OCI-LY3 (cell line): ENCODE measurements around the gene ST3GAL5.
A peak's percentile ranks its signal among the peaks of the same experiment; 100 is the strongest.

Experiments used
- H2AFZ ChIP-seq: fragments of 200-600, 300-600 bp; shearing (Covaris generic); 2 replicates; pipeline ENCODE4 v1.6.0; 2014; ENCODE audit warnings: antibody characterized with exemption, low read depth, low read length
- H3K27ac ChIP-seq: fragments of 200-600, 300-600 bp; sonication (generic); 2 replicates; pipeline ENCODE4 v1.5.1; 2014; ENCODE audit warnings: mild to moderate bottlenecking, low read length, moderate library complexity, mixed read lengths
- H3K27me3 ChIP-seq: fragments of 200-600, 300-600 bp; sonication (generic); 2 replicates; pipeline ENCODE4 v1.6.1; 2014; ENCODE audit warnings: low read depth, low read length, mixed read lengths
- H3K36me3 ChIP-seq: fragments of 200-600, 300-600 bp; sonication (generic); replicated peaks from 2 replicates; pipeline ENCODE3; 2014; ENCODE audit warnings: low read depth, low read length, mixed read lengths
- H3K4me1 ChIP-seq: fragments of 300-600, 200-600 bp; sonication (generic); 2 replicates; pipeline ENCODE4 v1.6.1; 2014; ENCODE audit warnings: low read length, mixed read lengths
- H3K4me2 ChIP-seq: fragments of 200-600, 300-600 bp; sonication (generic); 2 replicates; pipeline ENCODE4 v1.6.1; 2014; ENCODE audit warnings: low read length, mixed read lengths
- H3K4me3 ChIP-seq: fragments of 300-600, 200-600 bp; sonication (generic); 2 replicates; pipeline ENCODE4 v1.5.1; 2014; ENCODE audit warnings: antibody characterized with exemption, mild to moderate bottlenecking, low read length, moderate library complexity
- H3K79me2 ChIP-seq: fragments of 300-600, 200-600 bp; shearing (Covaris generic); 2 replicates; pipeline ENCODE4 v1.6.1; 2014; ENCODE audit warnings: mild to moderate bottlenecking, low read length, mixed read lengths
- H3K9ac ChIP-seq: fragments of 300-600, 200-600 bp; shearing (Covaris generic); 2 replicates; pipeline ENCODE4 v1.6.0; 2014; ENCODE audit warnings: mild to moderate bottlenecking, low read length, moderate library complexity
- H3K9me3 ChIP-seq: fragments of 200-600, 300-600 bp; shearing (Covaris generic); 2 replicates; pipeline ENCODE4 v1.6.1; 2014; ENCODE audit warnings: low read length, mixed read lengths; ENCODE audit not compliant: insufficient read depth
- H4K20me1 ChIP-seq: fragments of 200-600, 300-600 bp; sonication (generic); 2 replicates; pipeline ENCODE4 v1.6.1; 2016; ENCODE audit warnings: low read length, mixed read lengths; ENCODE audit not compliant: insufficient read depth
- EZH2phosphoT487 ChIP-seq: fragments of 200-600 bp; shearing (Covaris generic); IDR thresholded peaks from 2 replicates; pipeline ENCODE4 v1.6.1; 2018; ENCODE audit warnings: antibody characterized with exemption, mixed run types, low read depth
- TF ChIP-seq, protein P1 (sequence below): fragments of 200-600, 300-600 bp; sonication (generic); IDR thresholded peaks from 2 replicates; pipeline ENCODE4 v1.5.1; 2014; ENCODE audit warnings: antibody characterized with exemption, low read length, low read depth

Gene ST3GAL5

DNA sequence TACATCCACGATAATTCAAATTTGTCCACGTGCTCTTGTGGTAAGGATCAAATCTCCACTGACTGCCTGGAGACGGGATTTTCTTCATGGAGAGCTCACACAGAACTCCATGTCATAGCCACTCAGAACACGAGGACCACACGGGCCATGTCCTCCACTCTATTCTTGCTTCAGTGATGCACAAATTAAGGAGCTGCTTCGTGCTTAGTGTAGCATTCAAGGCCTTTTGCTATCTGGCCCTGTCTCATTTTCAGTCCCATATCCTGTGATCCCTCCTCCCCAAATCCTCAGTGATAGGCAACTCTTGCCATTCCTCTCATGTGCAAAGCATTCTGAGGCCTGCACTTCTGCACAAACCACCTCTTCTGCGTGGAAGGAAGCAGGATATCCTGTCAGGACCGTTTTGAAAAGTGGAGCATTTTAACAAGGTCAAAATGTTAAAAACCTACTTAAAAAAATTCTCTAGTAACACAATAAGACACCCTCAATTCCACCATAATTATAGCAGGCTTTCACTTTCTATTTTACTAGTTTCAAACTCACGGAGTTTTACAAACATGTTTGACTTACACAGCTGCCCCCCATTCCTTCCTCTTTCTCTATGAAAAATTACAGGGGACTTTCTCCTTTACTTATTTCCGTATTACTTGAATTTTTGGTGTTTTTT lies 35.2 kb downstream of the ST3GAL5 start:
- H4K20me1 ChIP-seq: no peaks in the 10 kb centered on the region
- no peaks in the 10 kb centered on the region for H3K27me3 ChIP-seq
- peaks cover 19% of the 10 kb centered on the region for H3K9me3 ChIP-seq
- TF ChIP-seq, protein P1, sequence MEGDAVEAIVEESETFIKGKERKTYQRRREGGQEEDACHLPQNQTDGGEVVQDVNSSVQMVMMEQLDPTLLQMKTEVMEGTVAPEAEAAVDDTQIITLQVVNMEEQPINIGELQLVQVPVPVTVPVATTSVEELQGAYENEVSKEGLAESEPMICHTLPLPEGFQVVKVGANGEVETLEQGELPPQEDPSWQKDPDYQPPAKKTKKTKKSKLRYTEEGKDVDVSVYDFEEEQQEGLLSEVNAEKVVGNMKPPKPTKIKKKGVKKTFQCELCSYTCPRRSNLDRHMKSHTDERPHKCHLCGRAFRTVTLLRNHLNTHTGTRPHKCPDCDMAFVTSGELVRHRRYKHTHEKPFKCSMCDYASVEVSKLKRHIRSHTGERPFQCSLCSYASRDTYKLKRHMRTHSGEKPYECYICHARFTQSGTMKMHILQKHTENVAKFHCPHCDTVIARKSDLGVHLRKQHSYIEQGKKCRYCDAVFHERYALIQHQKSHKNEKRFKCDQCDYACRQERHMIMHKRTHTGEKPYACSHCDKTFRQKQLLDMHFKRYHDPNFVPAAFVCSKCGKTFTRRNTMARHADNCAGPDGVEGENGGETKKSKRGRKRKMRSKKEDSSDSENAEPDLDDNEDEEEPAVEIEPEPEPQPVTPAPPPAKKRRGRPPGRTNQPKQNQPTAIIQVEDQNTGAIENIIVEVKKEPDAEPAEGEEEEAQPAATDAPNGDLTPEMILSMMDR: no peak
- TF ChIP-seq EZH2phosphoT487: no peak
- H3K4me3 ChIP-seq: peak overlapping the region; percentile 28
- peak overlapping the region; percentile 99 for H3K27ac ChIP-seq
- no peak overlapping the region for H2AFZ ChIP-seq
- H3K4me2 ChIP-seq: peak overlapping the region; percentile 68
- H3K9ac ChIP-seq: peak overlapping the region; percentile 86
- peaks cover 62% of the 10 kb centered on the region for H3K36me3 ChIP-seq
- peaks cover 35% of the 10 kb centered on the region for H3K79me2 ChIP-seq
- H3K4me1 ChIP-seq: peaks cover 84% of the 10 kb centered on the region

DNA sequence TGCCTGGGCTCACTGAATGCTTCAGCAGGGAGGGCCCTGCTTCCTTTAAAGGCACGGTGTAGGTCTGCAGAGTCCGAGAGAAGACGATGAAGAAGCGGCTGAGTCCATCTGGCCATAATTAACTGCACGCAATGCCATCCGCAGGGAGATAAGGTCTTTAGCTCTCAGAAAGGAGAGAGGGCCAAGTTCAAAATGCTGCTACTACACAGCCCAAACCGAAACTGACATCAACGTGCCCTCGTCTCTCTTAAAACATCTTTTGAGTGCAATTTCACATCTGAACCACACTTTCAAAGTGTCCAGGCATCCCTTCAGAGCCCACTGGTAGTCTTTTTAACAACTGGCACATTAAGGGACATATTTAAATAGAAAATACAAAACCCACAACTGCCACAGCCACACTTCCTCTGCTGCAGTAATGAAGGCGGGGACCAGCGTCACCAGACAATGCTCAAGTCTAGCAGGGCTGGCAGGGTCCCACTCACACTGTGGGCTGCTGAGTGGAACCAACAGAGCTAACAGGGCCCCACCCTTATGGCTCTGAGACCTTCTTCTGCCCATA lies 35.8 kb downstream of the ST3GAL5 start:
- peak overlapping the region; percentile 86 for H3K9ac ChIP-seq
- H3K4me1 ChIP-seq: peaks cover 87% of the 10 kb centered on the region
- peaks cover 19% of the 10 kb centered on the region for H3K9me3 ChIP-seq
- no peaks in the 10 kb centered on the region for H4K20me1 ChIP-seq
- no peaks in the 10 kb centered on the region for H3K27me3 ChIP-seq
- TF ChIP-seq, protein P1: no peak
- no peak for TF ChIP-seq EZH2phosphoT487
- peak overlapping the region; percentile 99 for H3K27ac ChIP-seq
- no peak overlapping the region for H2AFZ ChIP-seq
- peaks cover 64% of the 10 kb centered on the region for H3K36me3 ChIP-seq
- H3K79me2 ChIP-seq: peaks cover 33% of the 10 kb centered on the region
- peak overlapping the region; percentile 68 for H3K4me2 ChIP-seq
- peak overlapping the region; percentile 28 for H3K4me3 ChIP-seq

DNA sequence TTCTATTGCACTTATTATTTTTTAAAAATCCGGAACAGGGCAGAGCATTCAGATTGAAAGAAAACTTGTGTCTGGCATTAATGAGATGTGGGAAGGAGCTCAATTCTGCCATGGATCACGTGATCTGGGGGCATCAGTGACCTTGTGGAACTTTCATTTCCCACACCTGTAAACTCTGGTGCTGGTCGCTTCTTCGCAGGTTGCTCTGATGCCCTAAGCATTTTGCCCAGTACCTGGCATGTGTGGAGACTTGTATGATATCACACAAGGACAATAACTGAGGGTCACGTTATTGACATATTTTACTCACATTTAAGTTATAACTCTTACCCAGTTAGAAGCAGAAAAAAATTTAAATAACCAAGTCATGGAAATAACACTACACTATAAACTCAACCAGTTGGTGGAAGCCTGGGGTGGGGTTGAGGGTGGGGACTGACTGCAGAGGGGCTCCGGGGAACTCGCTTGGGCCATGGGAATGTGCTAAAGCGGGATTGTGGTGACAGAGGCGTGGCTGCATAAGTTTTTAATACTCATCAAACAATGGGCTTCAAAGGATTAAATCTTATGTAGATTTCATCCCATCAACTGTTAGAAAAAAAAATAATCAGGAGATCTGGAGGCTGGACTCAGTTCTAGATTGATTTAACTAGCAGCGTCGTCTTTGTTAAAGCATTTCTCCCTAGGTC lies 36.5 kb downstream of the ST3GAL5 start:
- no peaks in the 10 kb centered on the region for H3K27me3 ChIP-seq
- peak overlapping the region; percentile 86 for H3K9ac ChIP-seq
- TF ChIP-seq, protein P1: no peak
- no peak for TF ChIP-seq EZH2phosphoT487
- no peak overlapping the region for H2AFZ ChIP-seq
- H3K4me1 ChIP-seq: peaks cover 88% of the 10 kb centered on the region
- peak overlapping the region; percentile 28 for H3K4me3 ChIP-seq
- peaks cover 19% of the 10 kb centered on the region for H3K9me3 ChIP-seq
- H3K79me2 ChIP-seq: peaks cover 33% of the 10 kb centered on the region
- peak overlapping the region; percentile 99 for H3K27ac ChIP-seq
- H3K36me3 ChIP-seq: peaks cover 61% of the 10 kb centered on the region
- no peaks in the 10 kb centered on the region for H4K20me1 ChIP-seq
- H3K4me2 ChIP-seq: peak overlapping the region; percentile 68
